IPS-18c (cell line): ENCODE results near the gene FAAP20.

Experiments used
- H3K4me3 ChIP-seq: 2 replicates; pipeline ENCODE4 v1.7.0; 2013; ENCODE audit warnings: low read depth, mild to moderate bottlenecking, low read length, moderate library complexity; ENCODE audit not compliant: insufficient read depth
- H3K9me3 ChIP-seq: one replicate; pipeline ENCODE4 v1.6.1; 2013; ENCODE audit warnings: mild to moderate bottlenecking, low read length, moderate library complexity; ENCODE audit not compliant: control insufficient read depth, insufficient read depth

Gene FAAP20

DNA sequence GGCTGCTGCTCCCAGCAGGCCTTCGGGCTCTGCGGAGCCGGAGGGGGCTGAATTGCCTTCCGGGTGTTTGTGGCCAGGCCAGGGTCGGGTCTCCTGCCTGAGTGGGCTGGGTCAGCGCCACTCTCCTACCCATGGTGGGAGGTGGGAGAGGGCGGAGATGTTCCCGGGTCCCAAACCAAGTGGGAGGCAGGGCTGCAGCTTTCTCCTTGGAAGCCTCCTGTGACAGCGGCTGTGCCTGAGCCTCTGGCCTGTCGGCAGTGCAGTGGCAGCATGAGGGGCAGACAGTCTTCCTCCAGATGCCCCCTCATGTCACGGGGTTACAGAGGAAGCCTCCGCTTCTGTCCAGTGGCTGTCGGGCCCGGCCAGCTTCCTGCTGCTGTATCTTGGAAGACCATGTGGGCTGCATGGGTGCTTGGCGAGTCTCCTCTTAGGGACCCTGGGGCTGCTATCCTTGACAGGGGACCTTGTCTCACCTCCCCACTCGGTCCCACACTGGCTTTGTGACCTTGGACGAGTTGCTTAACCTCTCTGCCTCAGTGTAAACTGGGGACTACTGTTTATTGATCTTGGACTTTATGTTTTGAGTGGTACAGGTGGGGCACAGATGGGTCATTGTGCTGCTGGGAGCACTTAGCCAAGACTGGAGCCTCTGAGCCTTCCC is 37.8 kb upstream of the FAAP20 start:
- Histone ChIP-seq H3K4me3 (no peak overlapping the region), H3K9me3 (no peaks in the 10 kb centered on the region)

DNA sequence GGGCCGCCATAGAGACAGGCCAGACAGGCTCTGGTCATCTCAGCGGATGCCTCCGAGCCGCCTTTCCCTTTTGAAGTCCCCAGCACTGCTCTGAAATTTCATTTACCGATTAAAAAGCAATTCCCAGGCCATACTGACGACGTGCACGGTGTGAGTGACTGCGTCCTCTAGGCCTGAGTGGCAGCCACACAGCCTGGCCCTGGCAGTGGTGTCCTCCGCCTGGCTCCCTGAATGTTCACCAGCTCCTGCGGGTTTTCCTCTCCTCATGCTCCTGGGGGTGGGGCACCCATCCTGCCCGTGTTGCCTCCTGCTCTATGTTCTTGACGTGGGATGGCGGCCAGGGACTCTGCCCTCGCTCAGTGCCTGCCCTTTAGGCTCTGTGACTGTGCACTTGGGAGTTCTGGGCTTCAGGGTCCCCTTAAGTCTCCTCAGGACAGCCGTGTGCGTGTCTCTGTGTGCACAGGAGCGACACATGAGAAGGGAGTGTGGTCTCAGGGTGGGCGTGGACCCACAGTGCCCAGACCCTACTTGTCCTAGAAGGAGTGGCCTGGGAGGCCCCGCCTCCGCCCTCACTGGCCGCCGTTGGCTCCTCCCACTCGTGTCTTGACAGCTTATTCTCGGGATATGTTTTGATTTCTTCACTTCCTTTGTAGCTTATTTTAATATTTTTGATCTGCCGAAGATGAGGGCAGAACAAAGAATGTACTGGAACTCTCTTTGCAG is 37.1 kb upstream of the FAAP20 start:
- Histone ChIP-seq H3K9me3 (no peaks in the 10 kb centered on the region), H3K4me3 (peak overlapping the region; percentile 82; the same call in 1 of the 2 replicates)

DNA sequence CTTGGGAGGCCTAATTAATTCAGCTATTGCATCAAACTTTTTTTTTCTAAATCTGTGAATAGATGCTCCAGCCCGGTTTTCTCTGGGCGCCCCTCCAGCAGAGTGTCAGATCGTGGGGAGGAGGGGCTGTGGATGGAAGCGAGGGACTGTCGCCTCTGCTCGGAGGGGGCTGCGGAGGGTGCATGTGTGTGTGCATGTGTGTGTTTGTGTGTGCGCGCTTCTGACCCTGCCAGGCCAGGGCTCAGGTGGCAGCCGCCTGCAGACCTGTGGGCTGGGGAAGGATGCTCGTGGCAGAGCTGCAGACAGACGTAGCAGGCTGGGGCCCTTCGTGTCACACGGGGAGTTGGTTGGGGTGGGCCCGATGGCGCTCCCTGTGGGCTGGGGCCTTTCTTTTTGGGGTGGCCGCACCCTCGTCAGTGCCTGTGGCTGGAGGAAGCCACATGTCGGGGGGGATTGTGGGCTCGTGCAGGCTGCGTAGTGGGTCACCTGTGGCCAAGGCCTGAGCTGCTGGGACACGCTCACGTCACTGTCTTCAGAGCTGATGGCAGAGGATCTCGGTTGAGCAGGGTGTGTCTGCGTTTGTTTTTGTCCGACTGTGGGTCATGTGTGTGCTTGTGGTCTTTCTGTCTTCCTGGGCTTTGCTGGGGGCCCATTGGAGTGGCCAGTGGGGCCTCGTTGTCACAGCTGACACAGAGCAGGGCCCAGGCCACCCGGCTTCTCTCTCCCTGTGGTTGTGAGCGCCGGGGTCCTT is 36.4 kb upstream of the FAAP20 start:
- H3K4me3 ChIP-seq = peak overlapping the region; percentile 82
- H3K9me3 ChIP-seq = peaks cover 2% of the 10 kb centered on the region

DNA sequence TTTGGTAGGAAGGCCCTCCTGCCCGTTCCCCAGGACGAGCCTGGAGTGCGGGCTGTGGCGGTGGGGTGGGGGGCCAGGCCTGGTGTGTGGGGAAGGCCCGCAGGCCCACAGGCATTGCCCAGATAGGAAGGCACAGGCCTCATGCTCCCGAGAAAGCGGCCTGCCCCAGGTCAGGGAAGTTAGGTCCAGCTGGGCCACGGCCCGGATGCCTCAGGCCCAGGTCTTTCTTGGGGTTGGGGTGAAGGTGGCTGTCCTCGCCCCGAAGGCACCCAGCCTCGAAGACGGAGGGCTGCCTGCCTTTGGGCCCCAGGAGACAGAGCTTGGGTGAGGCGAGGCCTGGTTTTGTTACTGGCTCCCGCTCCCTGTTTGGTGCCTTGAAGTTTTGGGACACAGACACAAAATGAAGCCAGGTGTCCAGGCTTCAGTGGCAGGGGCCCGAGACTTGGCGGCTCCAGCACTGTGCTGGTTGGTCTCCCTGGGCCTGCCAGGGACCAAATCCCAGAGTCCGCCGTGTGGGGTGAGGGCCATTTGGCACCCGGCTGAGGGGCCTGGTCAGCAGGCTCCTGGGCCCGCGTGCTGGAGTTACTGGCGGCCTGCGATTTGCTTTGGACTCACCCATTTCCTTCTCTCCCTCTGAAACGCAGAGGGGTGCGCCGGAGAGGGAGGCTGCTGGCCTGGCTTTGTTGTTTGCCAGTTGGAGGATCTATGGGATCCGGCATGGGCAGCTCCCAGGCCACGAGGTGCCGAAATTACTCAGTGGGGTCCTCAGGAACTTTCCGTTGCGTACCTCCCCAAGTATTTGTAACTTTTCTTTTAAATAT is 35.5 kb upstream of the FAAP20 start:
- H3K9me3 ChIP-seq = peaks cover 2% of the 10 kb centered on the region
- H3K4me3 ChIP-seq = peak overlapping the region; percentile 82

DNA sequence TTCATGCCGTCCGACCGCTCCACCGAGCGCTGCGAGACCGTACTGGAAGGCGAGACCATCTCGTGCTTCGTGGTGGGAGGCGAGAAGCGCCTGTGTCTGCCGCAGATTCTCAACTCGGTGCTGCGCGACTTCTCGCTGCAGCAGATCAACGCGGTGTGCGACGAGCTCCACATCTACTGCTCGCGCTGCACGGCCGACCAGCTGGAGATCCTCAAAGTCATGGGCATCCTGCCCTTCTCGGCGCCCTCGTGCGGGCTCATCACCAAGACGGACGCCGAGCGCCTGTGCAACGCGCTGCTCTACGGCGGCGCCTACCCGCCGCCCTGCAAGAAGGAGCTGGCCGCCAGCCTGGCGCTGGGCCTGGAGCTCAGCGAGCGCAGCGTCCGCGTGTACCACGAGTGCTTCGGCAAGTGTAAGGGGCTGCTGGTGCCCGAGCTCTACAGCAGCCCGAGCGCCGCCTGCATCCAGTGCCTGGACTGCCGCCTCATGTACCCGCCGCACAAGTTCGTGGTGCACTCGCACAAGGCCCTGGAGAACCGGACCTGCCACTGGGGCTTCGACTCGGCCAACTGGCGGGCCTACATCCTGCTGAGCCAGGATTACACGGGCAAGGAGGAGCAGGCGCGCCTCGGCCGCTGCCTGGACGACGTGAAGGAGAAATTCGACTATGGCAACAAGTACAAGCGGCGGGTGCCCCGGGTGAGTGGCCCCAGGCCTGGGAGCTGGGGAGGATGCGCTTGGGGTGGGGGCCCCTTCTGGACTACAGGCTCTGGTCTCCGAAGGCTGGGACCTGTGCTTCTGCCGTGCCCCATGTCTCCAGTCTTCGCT is 34.7 kb upstream of the FAAP20 start:
- H3K9me3 ChIP-seq = peaks cover 2% of the 10 kb centered on the region
- peak overlapping the region; percentile 82 for H3K4me3 ChIP-seq

DNA sequence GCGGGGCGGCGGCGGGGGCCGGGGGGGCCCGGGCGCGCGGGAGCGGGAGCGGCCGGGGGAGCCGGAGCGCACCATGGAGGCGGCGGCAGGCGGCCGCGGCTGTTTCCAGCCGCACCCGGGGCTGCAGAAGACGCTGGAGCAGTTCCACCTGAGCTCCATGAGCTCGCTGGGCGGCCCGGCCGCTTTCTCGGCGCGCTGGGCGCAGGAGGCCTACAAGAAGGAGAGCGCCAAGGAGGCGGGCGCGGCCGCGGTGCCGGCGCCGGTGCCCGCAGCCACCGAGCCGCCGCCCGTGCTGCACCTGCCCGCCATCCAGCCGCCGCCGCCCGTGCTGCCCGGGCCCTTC is 34.1 kb upstream of the FAAP20 start:
- Histone ChIP-seq H3K4me3 (peak overlapping the region; percentile 82), H3K9me3 (peaks cover 2% of the 10 kb centered on the region)

DNA sequence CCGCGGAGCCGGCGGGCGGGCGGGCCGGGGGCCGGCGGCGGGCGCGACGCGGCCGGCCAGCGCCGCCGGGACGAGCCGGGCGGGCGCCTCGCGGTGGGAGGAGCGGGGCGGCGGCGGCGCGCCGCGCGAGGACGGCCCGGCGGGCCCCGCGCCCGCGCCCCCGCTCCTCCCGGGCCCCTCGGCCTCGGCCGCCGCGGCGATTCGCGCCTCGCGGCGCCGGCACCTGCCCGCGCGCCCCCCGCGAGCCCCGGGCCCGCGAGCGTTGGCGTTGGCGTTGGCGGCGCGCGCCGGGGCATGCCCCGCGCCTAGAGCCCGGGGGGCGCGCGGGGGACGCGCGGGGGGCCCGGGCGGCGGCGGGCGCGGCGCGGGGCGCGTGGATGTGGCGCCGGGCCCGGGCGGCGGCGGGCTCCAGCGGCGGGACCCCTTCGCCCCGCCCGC is 33.6 kb upstream of the FAAP20 start, which contains the start of gene SKI:
Gene SKI, plus strand, starts transcription at position 163 of the 438 bp plus-strand sequence. CDS start 448 bp downstream, outside the sequence.
- Histone ChIP-seq H3K9me3 (peaks cover 2% of the 10 kb centered on the region), H3K4me3 (peak within 1 kb of the TSS; percentile 82)

DNA sequence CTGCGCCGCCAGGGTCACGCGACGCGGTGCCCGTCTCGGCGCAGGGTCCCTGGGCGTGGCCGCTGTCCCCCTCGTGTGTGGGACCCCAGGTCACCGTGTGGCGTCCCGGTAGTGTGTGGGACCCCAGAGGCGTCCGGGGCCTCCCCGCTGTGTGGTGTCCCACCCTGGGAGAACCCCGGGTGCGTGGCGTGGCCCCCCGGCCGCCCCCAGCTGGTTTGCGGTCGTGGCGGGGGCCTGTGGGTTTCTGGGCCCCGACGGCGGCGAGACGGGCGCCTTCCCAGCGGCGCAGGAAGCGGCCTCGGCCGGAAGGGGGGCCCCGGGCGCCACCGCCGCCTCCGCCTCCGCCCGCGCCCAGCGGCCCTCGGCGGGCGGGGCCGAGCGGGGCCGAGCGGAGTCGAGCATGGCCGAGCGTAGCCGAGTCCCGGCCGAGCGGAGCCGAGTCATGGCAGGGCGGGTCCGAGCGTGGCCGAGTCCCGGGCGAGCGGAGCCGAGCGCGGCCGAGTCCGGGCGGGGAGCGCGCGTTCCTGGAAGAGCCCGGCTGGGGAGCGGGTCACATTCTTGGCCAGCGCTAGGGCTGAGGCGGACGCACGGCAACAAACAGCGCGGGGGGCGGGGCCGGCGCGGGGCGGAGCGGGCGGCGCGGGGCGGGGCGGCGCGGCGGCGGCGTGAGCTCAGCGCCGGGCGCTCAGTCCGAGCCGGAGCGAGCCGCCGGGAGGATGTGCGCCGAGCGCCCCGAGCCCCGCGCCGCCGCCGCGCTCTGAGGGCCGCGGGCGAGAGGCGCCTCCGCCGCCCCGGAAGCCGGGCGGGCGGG is 33.0 kb upstream of the FAAP20 start:
- Histone ChIP-seq H3K9me3 (peaks cover 2% of the 10 kb centered on the region), H3K4me3 (peak overlapping the region; percentile 78)

DNA sequence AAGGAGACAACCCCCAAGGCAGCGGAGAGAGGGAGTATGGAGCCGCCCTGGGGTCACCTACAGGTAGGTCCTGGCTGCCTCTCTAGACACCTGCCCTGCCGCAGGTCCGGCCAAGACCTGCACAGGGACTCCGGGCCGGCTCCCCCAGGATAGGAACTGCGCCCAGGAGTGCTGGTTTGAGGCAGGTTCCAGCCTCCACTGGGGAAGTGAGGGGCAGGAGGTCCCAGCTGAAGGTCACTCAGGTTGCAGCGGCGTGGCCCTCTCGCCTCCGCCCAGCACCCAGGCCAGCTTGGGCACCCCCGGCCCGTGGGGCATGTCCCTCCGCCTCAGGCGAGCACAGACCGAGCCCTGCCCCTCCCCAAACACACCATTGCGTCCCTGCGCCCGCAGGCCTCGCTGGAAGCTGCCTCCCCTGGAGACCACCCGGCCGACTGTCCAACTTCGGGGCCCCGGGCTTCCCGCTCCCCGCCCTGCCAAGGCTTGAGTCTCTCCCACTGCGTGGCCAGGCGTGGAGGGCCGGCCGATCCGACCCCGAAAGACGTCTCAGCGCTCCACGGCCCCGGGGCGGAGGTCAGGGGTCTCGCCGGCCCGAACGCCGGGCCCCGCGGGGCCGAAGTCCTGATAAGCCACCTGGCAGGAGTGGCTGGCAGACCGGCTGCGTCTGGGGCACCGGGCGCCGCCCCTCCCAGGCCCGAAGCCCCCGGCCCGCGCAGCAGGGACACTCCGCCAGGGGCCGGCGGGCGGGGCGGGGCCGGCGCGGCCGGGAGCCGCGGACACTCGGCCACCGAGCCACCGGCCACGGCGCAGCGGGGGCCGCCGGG is 32.2 kb upstream of the FAAP20 start:
- H3K4me3 ChIP-seq = peak overlapping the region; percentile 78
- peaks cover 2% of the 10 kb centered on the region for H3K9me3 ChIP-seq

DNA sequence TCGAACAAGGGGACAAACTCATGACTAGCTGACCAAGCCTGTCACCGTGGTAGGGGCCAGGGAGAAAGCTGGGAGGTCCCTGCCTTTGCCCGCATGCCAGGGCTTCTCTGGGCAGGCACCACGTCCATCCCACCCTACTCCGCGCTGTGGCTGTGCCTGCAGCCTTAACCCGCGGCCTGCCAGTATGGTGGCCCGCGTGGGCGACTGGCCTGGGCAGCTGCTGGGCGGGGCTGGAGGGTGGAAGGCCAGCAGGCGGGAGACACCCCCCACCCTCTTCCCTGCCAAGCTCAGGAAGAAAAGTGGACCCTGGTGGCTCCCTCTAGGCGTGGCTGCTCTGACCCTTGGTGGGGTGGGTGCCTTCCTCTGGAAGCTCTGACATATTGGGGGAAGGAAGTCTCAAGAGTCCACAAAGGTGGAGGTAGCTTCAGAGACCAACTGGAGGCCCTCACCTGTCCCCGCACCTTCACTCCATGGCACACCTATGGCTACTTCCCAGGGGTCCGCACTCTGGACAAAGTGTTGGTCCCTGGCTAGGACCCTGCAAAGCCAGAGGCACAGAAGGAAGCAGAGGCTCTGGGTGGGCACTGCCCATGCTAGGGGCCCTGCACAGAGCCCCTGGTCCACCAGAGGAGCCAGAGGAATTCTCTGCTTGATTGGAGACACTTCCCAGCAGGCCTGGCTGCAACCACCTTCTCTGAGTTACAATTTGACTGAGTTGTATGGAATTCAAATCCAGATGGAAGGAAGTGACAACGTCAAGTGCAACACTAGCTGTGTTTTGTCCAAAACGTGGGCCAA is 30.3 kb upstream of the FAAP20 start:
- H3K9me3 ChIP-seq = peaks cover 2% of the 10 kb centered on the region
- H3K4me3 ChIP-seq = no peak overlapping the region

DNA sequence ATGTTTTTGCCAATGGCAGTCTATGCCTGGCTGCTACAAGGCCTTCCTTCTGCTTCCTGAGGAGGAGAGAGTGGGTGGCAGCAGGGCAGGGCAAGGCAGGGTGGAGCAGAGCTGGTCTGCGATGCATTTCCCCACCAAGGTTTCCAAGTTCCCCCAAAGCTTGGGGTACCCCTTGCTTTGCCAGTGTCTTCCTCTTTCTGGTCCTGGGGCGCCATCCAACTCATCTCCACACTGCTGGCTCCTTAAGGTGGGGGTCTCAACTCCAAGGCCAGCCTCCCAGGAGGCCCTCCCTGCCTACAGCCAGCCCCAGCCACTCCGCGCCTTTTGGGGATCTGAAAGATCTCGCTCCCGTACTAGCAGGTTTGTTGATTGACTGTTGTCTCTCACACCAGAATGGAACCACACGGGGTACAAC is 29.6 kb upstream of the FAAP20 start:
- no peak overlapping the region for H3K4me3 ChIP-seq
- H3K9me3 ChIP-seq = peaks cover 2% of the 10 kb centered on the region

DNA sequence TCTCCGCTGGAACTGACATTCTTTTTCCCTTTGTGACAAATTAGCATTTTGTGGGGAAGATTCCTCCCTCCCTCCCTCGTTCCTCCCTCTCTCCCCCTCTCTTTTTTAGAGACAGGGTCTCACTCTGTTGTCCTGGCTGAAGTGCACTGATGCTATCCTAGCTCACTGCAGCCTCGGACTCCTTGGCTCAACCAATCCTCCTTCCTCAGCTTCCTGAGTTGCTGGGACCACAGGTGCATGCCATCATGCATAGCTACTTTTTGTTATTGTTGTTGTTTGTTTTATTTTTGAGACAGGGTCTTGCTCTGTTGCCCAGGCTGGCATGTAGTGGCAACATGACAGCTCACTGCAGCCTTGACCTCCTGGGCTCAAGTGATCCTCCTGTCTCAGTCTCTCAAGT is 26.7 kb upstream of the FAAP20 start:
- H3K9me3 ChIP-seq = no peaks in the 10 kb centered on the region
- H3K4me3 ChIP-seq = no peak overlapping the region

DNA sequence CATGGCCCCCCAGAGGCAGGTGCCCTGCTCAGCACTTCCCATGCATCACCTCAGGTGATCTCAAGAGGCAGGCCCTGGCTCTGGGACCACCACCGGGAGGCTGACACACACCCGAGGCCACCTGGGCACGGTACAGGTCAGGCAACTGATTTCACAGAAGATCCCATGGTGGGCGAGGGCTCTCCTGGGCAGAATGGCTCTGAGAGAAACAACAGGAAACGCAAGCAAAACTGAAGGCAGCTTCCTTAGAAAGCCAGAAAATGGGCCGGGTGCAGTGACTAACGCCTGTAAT is 22.1 kb upstream of the FAAP20 start:
- H3K9me3 ChIP-seq = no peaks in the 10 kb centered on the region
- no peak overlapping the region for H3K4me3 ChIP-seq

DNA sequence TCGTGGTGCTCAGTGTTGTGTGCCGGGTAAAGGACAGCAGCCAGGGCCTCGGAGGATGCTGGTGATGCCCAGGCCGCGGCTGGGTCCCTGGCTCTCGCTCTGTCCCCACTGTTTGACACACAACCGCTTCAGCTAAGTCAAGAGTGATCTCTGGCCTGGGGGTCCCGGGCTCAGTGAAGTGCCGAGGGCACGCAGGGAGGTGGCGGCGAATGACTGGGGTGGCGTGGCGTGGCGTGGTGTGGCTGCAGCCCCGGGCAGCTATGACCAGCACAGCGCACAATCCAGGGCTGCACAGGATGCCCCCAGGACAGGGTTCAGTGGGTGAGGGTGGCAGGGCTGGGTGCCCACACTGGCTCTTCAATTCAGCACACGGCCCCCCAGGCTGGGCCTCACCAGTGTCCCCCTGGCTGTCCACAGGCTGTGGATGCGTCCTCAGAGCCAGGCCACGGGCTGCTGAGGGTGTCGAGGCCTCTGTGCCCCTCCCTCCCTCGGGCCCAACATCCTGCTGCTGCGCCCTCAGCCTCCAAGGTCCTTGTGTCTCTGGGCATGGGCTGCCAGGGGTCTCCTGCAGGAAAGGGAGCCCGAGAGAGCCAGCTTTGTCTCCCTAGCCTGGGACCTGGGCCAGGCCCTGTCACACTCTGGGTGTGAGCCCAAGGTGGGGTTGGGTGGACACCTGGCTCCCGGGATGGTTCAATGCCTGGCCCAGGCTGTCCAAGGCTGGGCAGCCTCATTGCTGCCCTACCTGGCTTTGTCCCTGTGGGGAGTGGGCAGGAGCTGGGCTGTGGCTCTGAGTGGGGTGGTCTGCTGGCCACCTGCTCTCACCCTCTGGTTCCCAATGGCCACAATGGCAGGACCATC is 21.6 kb upstream of the FAAP20 start:
- Histone ChIP-seq H3K9me3 (no peaks in the 10 kb centered on the region), H3K4me3 (no peak overlapping the region)
